ENCODE data around the gene SLC17A7.

The SLC17A7 gene

GRCh38 chr19:49443366-49444099 lies 2.2 kb upstream of the SLC17A7 start:
- Mint-ChIP-seq H3K9me3 (no peaks in the 10 kb centered on the region), H3K27ac (peak overlapping the region; percentile 92), H3K27me3 (peaks cover 40 to 42% of the 10 kb centered on the region in 2 donors), H3K4me3 (peak overlapping the region; percentile 84 to 88), H3K36me3 (peaks cover 23 to 28% of the 10 kb centered on the region in 2 donors), H3K4me1 (peaks cover 28 to 45% of the 10 kb centered on the region in 2 donors)
- ATAC-seq (replicated peaks) (peak; percentile 92 to 93), DNase-seq (peak; percentile 90)

GRCh38 chr19:49442771-49443365 lies 1.5 kb upstream of the SLC17A7 start:
- Mint-ChIP-seq H3K27ac (peak overlapping the region; percentile 92), H3K4me3 (peak overlapping the region; percentile 84 to 88), H3K4me1 (peaks cover 24 to 38% of the 10 kb centered on the region in 2 donors), H3K36me3 (peaks cover 18 to 21% of the 10 kb centered on the region in 2 donors), H3K27me3 (peaks cover 47 to 49% of the 10 kb centered on the region in 2 donors), H3K9me3 (no peaks in the 10 kb centered on the region)
- ATAC-seq (replicated peaks) (peak; percentile 44 to 45), DNase-seq (peak; percentile 58)

DNA sequence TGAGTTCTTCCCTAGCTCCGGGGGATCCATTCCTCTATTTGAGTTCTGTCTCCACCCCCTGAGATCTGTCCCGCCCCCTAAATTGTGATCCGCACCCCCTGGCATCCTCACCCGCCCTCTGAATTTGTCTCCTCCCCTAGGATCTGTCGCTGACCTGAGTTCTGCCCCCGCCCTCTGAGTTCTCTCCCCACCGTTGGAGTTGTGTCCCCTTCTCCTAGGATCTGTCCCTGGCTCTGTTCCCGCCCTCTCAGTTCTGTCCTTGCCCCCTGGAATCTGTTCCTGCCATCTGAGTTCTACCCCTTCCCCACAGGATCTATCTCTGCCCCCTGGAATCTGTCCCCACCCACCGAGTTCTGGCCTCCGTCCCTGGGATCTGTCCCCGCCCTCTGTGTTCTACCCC lies 1.0 kb upstream of the SLC17A7 start:
- H3K27ac Mint-ChIP-seq, result no peak overlapping the region
- peaks cover 12 to 16% of the 10 kb centered on the region in 2 donors for H3K36me3 Mint-ChIP-seq
- peaks cover 25 to 35% of the 10 kb centered on the region in 2 donors for H3K4me1 Mint-ChIP-seq

DNA sequence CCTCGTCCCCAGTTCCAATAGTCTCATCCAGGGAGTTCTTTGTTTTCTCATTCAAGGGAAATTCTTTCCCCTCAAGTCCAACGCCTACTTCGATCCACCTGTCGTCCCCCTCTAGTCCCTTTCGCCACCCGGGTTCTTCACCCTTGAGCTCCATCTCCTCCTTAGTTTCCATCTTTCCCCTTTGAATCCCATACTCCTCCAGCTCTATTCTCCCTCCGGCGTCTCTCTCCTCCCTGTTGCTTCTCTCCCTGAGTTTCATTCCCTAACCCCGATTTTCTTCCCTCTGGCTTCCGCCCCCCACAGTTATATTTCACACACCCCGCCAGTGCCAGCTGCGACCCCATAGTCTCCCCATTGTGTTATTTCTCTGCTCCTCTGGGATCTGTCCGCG lies 628 bp upstream of the SLC17A7 start:
- Mint-ChIP-seq H3K27me3 (peaks cover 56 to 58% of the 10 kb centered on the region in 2 donors), H3K4me1 (peaks cover 26 to 38% of the 10 kb centered on the region in 2 donors), H3K36me3 (peaks cover 10 to 13% of the 10 kb centered on the region in 2 donors), H3K9me3 (no peaks in the 10 kb centered on the region), H3K27ac (peak overlapping the region; percentile 3), H3K4me3 (peak overlapping the region; percentile 84 to 88)
- ATAC-seq (replicated peaks) (no peak), DNase-seq (no peak)

More for the DNA sequence above, 1.0 kb upstream of the SLC17A7 start:
- DNase-seq (no peak), ATAC-seq (replicated peaks) (no peak)
- Mint-ChIP-seq H3K9me3 (no peaks in the 10 kb centered on the region), H3K4me3 (peak overlapping the region; percentile 84 to 88), H3K27me3 (peaks cover 52 to 54% of the 10 kb centered on the region in 2 donors)

- H3K4me1 Mint-ChIP-seq, result peaks cover 36 to 49% of the 10 kb centered on the region in 2 donors
- no peaks in the 10 kb centered on the region for H3K9me3 Mint-ChIP-seq
- no peak for DNase-seq
- H3K27me3 Mint-ChIP-seq, result peaks cover 69 to 71% of the 10 kb centered on the region in 2 donors
- H3K4me3 Mint-ChIP-seq, result peak overlapping the region; percentile 22 to 50
- H3K27ac Mint-ChIP-seq, result no peak overlapping the region
- ATAC-seq (replicated peaks), result no peak
- peaks cover 5 to 8% of the 10 kb centered on the region in 2 donors for H3K36me3 Mint-ChIP-seq
Observed at GRCh38 chr19:49440439-49441209, 703 bp downstream of the SLC17A7 start.

GRCh38 chr19:49439836-49440235 lies 1.5 kb downstream of the SLC17A7 start:
- no peak for ATAC-seq (replicated peaks)
- Mint-ChIP-seq H3K9me3 (no peaks in the 10 kb centered on the region), H3K27ac (no peak overlapping the region), H3K27me3 (peaks cover 77 to 79% of the 10 kb centered on the region in 2 donors), H3K4me3 (no peak overlapping the region), H3K36me3 (peaks cover 5 to 8% of the 10 kb centered on the region in 2 donors), H3K4me1 (peaks cover 35 to 49% of the 10 kb centered on the region in 2 donors)
- no peak for DNase-seq

DNA sequence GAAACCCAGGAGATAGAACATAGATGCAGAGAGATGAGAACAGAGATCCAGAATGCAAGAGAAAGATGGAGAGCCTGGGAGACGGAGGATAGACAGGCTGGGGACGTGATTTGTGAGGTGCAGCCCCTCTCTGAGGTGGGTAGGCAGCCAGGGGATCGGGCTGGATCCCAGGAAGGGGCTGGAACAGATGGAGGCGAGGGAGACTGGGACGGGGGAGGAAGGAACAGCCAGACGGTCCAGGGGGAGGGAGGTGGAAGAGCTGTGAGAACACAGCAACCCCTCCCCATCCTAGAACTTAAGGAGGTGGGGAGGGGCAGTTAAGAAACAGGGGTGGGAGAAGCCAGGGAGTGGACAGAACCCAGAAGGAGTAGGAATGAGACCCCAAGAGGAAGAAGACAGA lies 3.1 kb downstream of the SLC17A7 start:
- Mint-ChIP-seq H3K36me3 (peaks cover 5 to 8% of the 10 kb centered on the region in 2 donors), H3K27me3 (peaks cover 87 to 93% of the 10 kb centered on the region in 2 donors), H3K9me3 (no peaks in the 10 kb centered on the region), H3K27ac (no peak overlapping the region), H3K4me1 (peaks cover 33 to 42% of the 10 kb centered on the region in 2 donors), H3K4me3 (no peak overlapping the region)
- ATAC-seq (replicated peaks), result no peak
- no peak for DNase-seq

DNA sequence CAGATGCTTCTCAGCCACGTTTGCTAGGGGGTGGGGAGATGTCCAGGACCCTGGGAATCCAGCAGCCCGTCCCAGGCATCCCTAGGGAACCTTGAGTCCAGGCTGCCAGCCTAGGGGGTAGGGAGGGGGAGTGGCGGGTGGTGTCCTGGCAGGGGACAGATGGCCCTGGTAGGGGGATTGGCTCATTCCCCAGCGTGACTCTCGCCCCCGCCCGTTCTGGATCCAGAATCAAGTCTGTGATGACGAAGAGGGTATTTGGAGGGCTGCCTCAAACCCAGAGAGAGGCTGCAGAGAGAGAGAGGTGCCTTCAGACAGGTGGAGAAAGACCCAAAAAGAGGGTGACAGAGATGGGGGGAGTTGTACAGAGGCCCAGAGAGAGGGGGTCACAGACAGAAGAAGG lies 4.1 kb downstream of the SLC17A7 start:
- no peak overlapping the region for H3K27ac Mint-ChIP-seq

DNA sequence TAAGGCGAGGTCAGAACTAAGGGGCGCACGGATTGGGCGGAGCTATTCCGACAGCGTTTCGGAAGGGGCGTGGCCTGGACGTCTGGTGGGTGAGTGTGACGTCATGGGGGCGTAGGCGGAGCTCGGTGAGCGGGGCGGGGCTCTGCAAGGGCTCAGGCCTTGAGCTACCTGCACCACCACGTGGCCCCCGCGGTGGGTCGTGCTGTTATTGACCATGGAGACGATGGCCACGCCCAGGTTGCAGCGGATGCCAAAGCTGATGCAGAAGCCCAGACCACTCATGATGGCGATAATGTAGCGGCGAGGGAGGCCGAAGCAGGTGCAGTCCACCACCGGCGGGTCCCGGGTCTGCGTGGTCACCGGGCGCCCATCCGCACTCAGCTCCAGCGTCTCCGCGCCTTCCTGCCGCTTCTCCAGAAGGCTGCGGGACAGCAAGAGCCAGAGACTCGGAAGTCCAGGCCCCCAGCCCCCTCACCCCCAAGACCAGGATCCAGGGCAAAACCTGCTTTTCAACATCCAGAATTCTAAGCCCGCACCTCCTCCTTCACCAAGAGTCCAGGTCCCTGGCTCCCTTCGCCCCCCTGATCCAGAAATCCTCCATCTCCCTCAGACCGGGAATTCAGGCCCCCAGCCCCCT lies 4.8 kb downstream of the SLC17A7 start:
- DNase-seq (peak; percentile 23), ATAC-seq (replicated peaks) (peak; percentile 49 to 52)
- Mint-ChIP-seq H3K4me3 (peak overlapping the region; percentile 33 to 42), H3K9me3 (peaks cover 0 to 3% of the 10 kb centered on the region in 2 donors), H3K36me3 (peaks cover 6 to 9% of the 10 kb centered on the region in 2 donors), H3K4me1 (peaks cover 31 to 41% of the 10 kb centered on the region in 2 donors), H3K27ac (no peak overlapping the region), H3K27me3 (peaks cover 88 to 96% of the 10 kb centered on the region in 2 donors)

More for the DNA sequence above, 4.1 kb downstream of the SLC17A7 start:
- DNase-seq (no peak), ATAC-seq (replicated peaks) (no peak)
- Mint-ChIP-seq H3K4me3 (no peak overlapping the region), H3K4me1 (peaks cover 35 to 44% of the 10 kb centered on the region in 2 donors), H3K36me3 (peaks cover 6 to 8% of the 10 kb centered on the region in 2 donors), H3K27me3 (peaks cover 88 to 96% of the 10 kb centered on the region in 2 donors), H3K9me3 (no peaks in the 10 kb centered on the region)

DNA sequence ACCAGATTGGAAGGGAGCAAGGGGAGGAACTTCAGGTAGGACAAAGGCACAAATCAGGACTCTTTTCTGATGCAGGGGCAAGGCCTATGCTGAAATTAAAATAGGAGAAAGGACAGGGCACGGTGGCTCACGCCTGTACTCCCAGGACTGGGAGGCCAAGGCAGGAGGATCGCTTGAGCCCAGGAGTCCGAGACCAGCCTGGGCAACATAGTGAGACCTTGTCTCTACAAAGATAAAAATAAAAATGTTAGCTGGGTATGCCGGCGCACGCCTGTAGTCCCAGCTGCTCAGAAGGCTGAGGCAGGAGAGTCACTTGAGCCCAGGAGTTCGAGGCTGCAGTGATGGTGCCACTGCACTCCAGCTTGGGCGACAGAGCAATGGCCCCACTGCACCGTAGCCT lies 5.7 kb downstream of the SLC17A7 start:
- Mint-ChIP-seq H3K9me3 (peaks cover 0 to 3% of the 10 kb centered on the region in 2 donors), H3K27me3 (peaks cover 89 to 99% of the 10 kb centered on the region in 2 donors), H3K4me1 (peaks cover 31 to 38% of the 10 kb centered on the region in 2 donors), H3K36me3 (peaks cover 4 to 9% of the 10 kb centered on the region in 2 donors), H3K4me3 (no peak overlapping the region), H3K27ac (peak overlapping the region; percentile 74)
- DNase-seq (no peak), ATAC-seq (replicated peaks) (no peak)

DNA sequence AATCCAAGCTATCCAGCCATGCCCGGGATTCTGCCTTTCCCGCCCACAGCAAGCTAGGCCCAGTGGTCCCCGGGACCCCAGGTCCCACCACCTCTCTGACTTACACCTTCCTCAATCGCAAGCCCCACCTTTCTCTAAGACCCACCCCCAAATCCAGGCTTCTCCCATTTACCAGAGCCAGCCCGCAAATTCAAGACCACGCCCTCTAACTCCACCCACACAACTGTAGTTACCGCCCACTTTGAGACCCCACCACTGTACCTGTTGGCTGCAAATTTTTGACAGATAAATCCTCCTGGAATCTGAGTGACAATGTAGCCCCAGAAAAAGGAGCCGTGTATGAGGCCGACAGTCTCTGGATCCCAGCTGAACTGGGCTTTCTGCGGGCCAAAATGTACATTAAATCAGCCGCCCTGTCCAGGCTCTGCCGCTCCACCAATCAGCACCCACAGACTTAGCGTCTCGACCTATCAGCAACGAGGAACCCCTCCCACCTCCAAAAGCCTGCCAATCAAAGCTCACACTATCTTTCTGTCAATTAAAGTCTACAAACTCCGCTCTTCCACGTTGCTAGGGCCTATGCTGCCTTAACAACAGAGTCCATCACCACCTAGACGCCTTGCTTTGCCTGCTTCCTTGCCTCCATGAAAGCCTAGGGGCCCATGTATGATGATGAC lies 6.3 kb downstream of the SLC17A7 start:
- DNase-seq (no peak), ATAC-seq (replicated peaks) (no peak)
- H3K4me1 Mint-ChIP-seq, result peaks cover 32 to 40% of the 10 kb centered on the region in 2 donors
- peaks cover 89 to 99% of the 10 kb centered on the region in 2 donors for H3K27me3 Mint-ChIP-seq
- H3K27ac Mint-ChIP-seq, result no peak overlapping the region
- peaks cover 0 to 3% of the 10 kb centered on the region in 2 donors for H3K9me3 Mint-ChIP-seq
- H3K36me3 Mint-ChIP-seq, result peaks cover 4 to 9% of the 10 kb centered on the region in 2 donors
- H3K4me3 Mint-ChIP-seq, result no peak overlapping the region

DNA sequence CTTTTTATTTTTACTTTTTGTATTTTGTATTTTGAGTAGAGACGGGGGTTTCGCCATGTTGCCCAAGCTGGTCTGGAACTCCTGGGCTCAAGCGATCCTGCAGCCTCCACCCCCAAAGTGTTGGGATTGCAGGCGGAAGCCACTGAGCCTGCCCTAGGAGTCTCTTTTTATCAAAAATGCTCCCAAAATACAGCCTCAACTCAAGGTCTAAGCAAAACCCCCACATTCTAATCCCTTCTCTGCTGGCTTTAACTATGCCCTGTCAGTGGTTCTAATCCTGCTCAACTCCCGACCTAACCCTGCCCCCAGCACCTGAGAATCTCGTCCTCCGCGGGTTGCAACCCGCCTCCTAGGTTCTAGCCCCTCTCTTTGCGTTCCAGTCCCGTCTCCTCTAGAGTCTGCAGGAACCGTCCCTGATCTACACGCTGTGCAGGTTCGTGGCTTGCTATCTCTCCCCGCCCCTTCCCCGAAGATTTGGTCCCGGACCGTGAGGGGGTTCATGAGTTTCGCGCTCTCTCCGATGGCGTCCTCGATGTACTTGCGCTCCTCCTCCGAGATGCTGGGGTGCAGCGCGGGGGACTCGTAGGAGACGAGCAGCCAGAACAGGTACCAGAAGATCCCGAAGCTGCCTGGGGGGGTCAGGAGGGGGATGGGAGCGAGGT lies 8.0 kb downstream of the SLC17A7 start:
- Mint-ChIP-seq H3K4me1 (peaks cover 41 to 53% of the 10 kb centered on the region in 2 donors), H3K27me3 (peaks cover 88 to 98% of the 10 kb centered on the region in 2 donors), H3K4me3 (peak overlapping the region in 1 of 2 donors; percentile 21), H3K9me3 (peaks cover 0 to 3% of the 10 kb centered on the region in 2 donors), H3K36me3 (peaks cover 4 to 9% of the 10 kb centered on the region in 2 donors), H3K27ac (peak overlapping the region; percentile 48)
- DNase-seq (no peak), ATAC-seq (replicated peaks) (no peak)

Measured in stimulated activated naive B cell treated with anti-CD40 and anti-IgM and Interleukin-4, amounts not matched to agents 10 μg/mL and 1 μg/mL and 100 μg/mL, for 72 hours (primary cell).